ENCODE results near the gene ALOX5.

- TF ChIP-seq CTCF (conservative IDR thresholded peaks at IDR 0.05; ENCODE audit: low read depth, low read length) (no peak), EZH2 (IDR thresholded peaks at IDR 0.05; ENCODE audit: borderline replicate concordance, low read depth, low read length, poor library complexity, severe bottlenecking) (no peak)
Measured at GRCh38 chr10:45433716-45434469, 59.9 kb downstream of the ALOX5 start.
